ENCODE data around the gene LSAMP. TPM values are rescaled to one million over a fixed set of nuclear protein-coding genes. Genes with fewer than 3 reads are reported as not detected.

Gene LSAMP
- total RNA-seq, 2 donors from 2014 or later, result 1.1 to 5.9 TPM

- no peak for TF ChIP-seq CTCF (IDR thresholded peaks at IDR 0.05)
- no peak overlapping the region for H3K27ac ChIP-seq
Measured at GRCh38 chr3:116302087-116302747, 143.1 kb downstream of the LSAMP start.

GRCh38 chr3:116301422-116301821, 143.9 kb downstream of the LSAMP start:
- Histone ChIP-seq H3K27me3 (no peaks in the 10 kb centered on the region), H3K27ac (no peak overlapping the region), H3K9me3 (no peaks in the 10 kb centered on the region), H3K36me3 (no peaks in the 10 kb centered on the region), H3K9ac (ENCODE audit: low read depth in 2 of 2, low read length in 2 of 2) (no peak overlapping the region), H3K4me1 (no peaks in the 10 kb centered on the region), H3K4me3 (no peak overlapping the region)
- no peak for TF ChIP-seq CTCF (IDR thresholded peaks at IDR 0.05)
- DNase-seq, result no peak
- intact Hi-C loops (cut with DNase I), result no loop called here

More at GRCh38 chr3:116302087-116302747, 143.1 kb downstream of the LSAMP start:
- H3K9ac ChIP-seq (ENCODE audit: low read depth in 2 of 2, low read length in 2 of 2), result no peak overlapping the region
- H3K4me1 ChIP-seq, result no peaks in the 10 kb centered on the region
- H3K36me3 ChIP-seq, result no peaks in the 10 kb centered on the region
- no peak for DNase-seq
- no peaks in the 10 kb centered on the region for H3K27me3 ChIP-seq
- H3K9me3 ChIP-seq, result no peaks in the 10 kb centered on the region
- no peak overlapping the region for H3K4me3 ChIP-seq
- intact Hi-C loops (cut with DNase I), result no loop called here

GRCh38 chr3:116300226-116300625, 145.1 kb downstream of the LSAMP start:
- H3K9ac ChIP-seq (ENCODE audit: low read depth in 2 of 2, low read length in 2 of 2), result no peak overlapping the region
- H3K36me3 ChIP-seq, result no peaks in the 10 kb centered on the region
- intact Hi-C loops (cut with DNase I), result no loop called here
- no peaks in the 10 kb centered on the region for H3K9me3 ChIP-seq
- no peak for DNase-seq
- H3K27ac ChIP-seq, result no peak overlapping the region
- H3K4me1 ChIP-seq, result no peaks in the 10 kb centered on the region
- TF ChIP-seq CTCF (IDR thresholded peaks at IDR 0.05), result no peak
- H3K27me3 ChIP-seq, result no peaks in the 10 kb centered on the region
- H3K4me3 ChIP-seq, result no peak overlapping the region

GRCh38 chr3:116299646-116300081, 145.6 kb downstream of the LSAMP start:
- Histone ChIP-seq H3K4me3 (no peak overlapping the region), H3K36me3 (no peaks in the 10 kb centered on the region), H3K27me3 (no peaks in the 10 kb centered on the region), H3K9me3 (no peaks in the 10 kb centered on the region), H3K4me1 (no peaks in the 10 kb centered on the region), H3K27ac (no peak overlapping the region), H3K9ac (ENCODE audit: low read depth in 2 of 2, low read length in 2 of 2) (no peak overlapping the region)
- intact Hi-C loops (cut with DNase I), result no loop called here
- DNase-seq, result no peak
- no peak for TF ChIP-seq CTCF (IDR thresholded peaks at IDR 0.05)

GRCh38 chr3:116298151-116298550, 147.1 kb downstream of the LSAMP start:
- DNase-seq, result no peak
- TF ChIP-seq CTCF (IDR thresholded peaks at IDR 0.05), result no peak
- no peak overlapping the region for H3K27ac ChIP-seq

More at GRCh38 chr3:116298151-116298550, 147.1 kb downstream of the LSAMP start:
- Histone ChIP-seq H3K9ac (ENCODE audit: low read depth in 2 of 2, low read length in 2 of 2) (no peak overlapping the region), H3K27me3 (no peaks in the 10 kb centered on the region), H3K4me3 (no peak overlapping the region), H3K9me3 (no peaks in the 10 kb centered on the region), H3K36me3 (no peaks in the 10 kb centered on the region), H3K4me1 (no peaks in the 10 kb centered on the region)
- intact Hi-C loops (cut with DNase I), result no loop called here

Measured in colonic mucosa (tissue), 4 donors.